GM23338 (cell line): Measurements from ENCODE around the gene REG3G. TPM values are rescaled to one million over a fixed set of nuclear protein-coding genes. Genes with fewer than 3 reads are reported as not detected.

Source experiments
- CTCF ChIP-seq, 2 experiments: fragments of 200-600 bp in 1 of 2; sonication (generic) in 1 of 2; conservative IDR thresholded peaks; 2 replicates each; pipeline versions ENCODE4 v1.5.1 to v1.6.1; 2016 to 2017; ENCODE audit warnings: antibody characterized with exemption in 2 of 2, low read depth in 2 of 2, mild to moderate bottlenecking in 2 of 2, moderate library complexity in 1 of 2
- ETS1 ChIP-seq: IDR thresholded peaks from 2 replicates; pipeline ENCODE4 v1.6.1; 2016; ENCODE audit warnings: antibody characterized with exemption
- EZH2 ChIP-seq: fragments of 200-600 bp; sonication (generic); IDR thresholded peaks from one replicate; pipeline ENCODE4 v1.8.0; 2017; ENCODE audit warnings: antibody characterized with exemption, mild to moderate bottlenecking, low read depth; ENCODE audit not compliant: unreplicated experiment
- EZH2phosphoT487 ChIP-seq: fragments of 200-600 bp; sonication (generic); IDR thresholded peaks from one replicate; pipeline ENCODE4 v1.8.1; 2018; ENCODE audit warnings: antibody characterized with exemption; ENCODE audit not compliant: unreplicated experiment
- JUNB ChIP-seq: IDR thresholded peaks from one replicate; pipeline ENCODE4 v1.6.1; 2016; ENCODE audit warnings: antibody characterized with exemption; ENCODE audit not compliant: unreplicated experiment
- POLR2AphosphoS5 ChIP-seq: IDR thresholded peaks from 2 replicates; pipeline ENCODE4 v1.6.1; 2016; ENCODE audit warnings: antibody characterized with exemption, low read depth
- REST ChIP-seq: IDR thresholded peaks from one replicate; pipeline ENCODE4 v1.6.1; 2018; ENCODE audit warnings: antibody characterized with exemption; ENCODE audit not compliant: unreplicated experiment
- STAT1 ChIP-seq: IDR thresholded peaks from one replicate; pipeline ENCODE4 v1.6.1; 2016; ENCODE audit warnings: antibody characterized with exemption; ENCODE audit not compliant: unreplicated experiment
- ZNF114 ChIP-seq: fragments of 250-450 bp; sonication (Bioruptor Pico); IDR thresholded peaks from 2 replicates; pipeline ENCODE4 v1.5.0; 2020; ENCODE audit warnings: mild to moderate bottlenecking, moderate library complexity
- polyA plus RNA-seq: library from polyadenylated mRNA; unstranded; fragments of >200 nt; fragmentation: Nextera tagmentation; extraction: Ambion mirVana; gene quantifications from 2 replicates; pipeline ENCODE4 v1.2.1, GENCODE V29; 2016
- total RNA-seq: library from RNA; depleted of rRNA; stranded (reverse); fragments of >200 nt; shearing (Covaris generic); gene quantifications from 2 replicates; pipeline ENCODE4 v1.2.3, GENCODE V29; 2014; rRNA removed

The REG3G gene
- total and polyA plus RNA-seq, 2 experiments from 2014 or later = not detected

GRCh38 chr2:79071078-79071477, 45.6 kb downstream of the REG3G start (continued):
- TF ChIP-seq EZH2 (no peak), REST (no peak), EZH2phosphoT487 (no peak), ZNF114 (no peak), CTCF (conservative IDR thresholded peaks at IDR 0.05; ENCODE audit: low read depth in 2 of 2) (no peak), STAT1 (no peak), POLR2AphosphoS5 (no peak), JUNB (no peak), ETS1 (no peak)

Other genes with a start within 250 kb of the REG3G start
- not detected in 2 replicates for gene REG1B, start 62.3 kb downstream of the REG3G start, total RNA-seq
- not detected in 2 replicates for gene REG1B, start 62.3 kb downstream of the REG3G start, polyA plus RNA-seq
- not detected in 2 replicates for gene REG1A, start 94.8 kb downstream of the REG3G start, total RNA-seq
- not detected in 2 replicates for gene REG1A, start 94.8 kb downstream of the REG3G start, polyA plus RNA-seq
- not detected in 2 replicates for gene REG3A, start 134.1 kb downstream of the REG3G start, total RNA-seq
- gene REG3A, start 134.1 kb downstream of the REG3G start, polyA plus RNA-seq = not detected in 2 replicates